NB4 (cell line): ENCODE measurements around the gene AOPEP.

Experiments used
- CTCF ChIP-seq: IDR thresholded peaks from one replicate; pipeline ENCODE4 v1.5.1; 2012; ENCODE audit warnings: low read depth, low read length
- POLR2A ChIP-seq: IDR thresholded peaks from 2 replicates; pipeline ENCODE4 v1.6.1; 2011; ENCODE audit warnings: mild to moderate bottlenecking; ENCODE audit not compliant: insufficient read length; ENCODE audit errors: extremely low read depth

GRCh38 chr9:94903961-94904421, 177.5 kb downstream of the AOPEP start:
- TF ChIP-seq CTCF (no peak), POLR2A (no peak)
